ENCODE data around the gene PAPLN.

PAPLN gene

GRCh38 chr14:73313151-73313550 lies 75.8 kb downstream of the PAPLN start:
- Histone ChIP-seq H3K36me3 (ENCODE audit: insufficient read depth, low read length) (no peaks in the 10 kb centered on the region), H3K9me3 (ENCODE audit: low read depth, low read length) (no peaks in the 10 kb centered on the region), H3K9ac (ENCODE audit: insufficient read length) (no peak overlapping the region), H3K4me3 (no peak overlapping the region), H3K27ac (no peak overlapping the region)
- no peak for TF ChIP-seq POLR2AphosphoS5 (IDR thresholded peaks at IDR 0.05; ENCODE audit: borderline replicate concordance, low read depth, low read length)
- TF ChIP-seq FOXP2 (optimal IDR thresholded peaks at IDR 0.05; ENCODE audit: control extremely low read depth, extremely low read length, insufficient read depth), result no peak
- TF ChIP-seq EZH2 (IDR thresholded peaks at IDR 0.05), result no peak
- no peak for DNase-seq (ENCODE audit: low read depth, low spot score)

DNA sequence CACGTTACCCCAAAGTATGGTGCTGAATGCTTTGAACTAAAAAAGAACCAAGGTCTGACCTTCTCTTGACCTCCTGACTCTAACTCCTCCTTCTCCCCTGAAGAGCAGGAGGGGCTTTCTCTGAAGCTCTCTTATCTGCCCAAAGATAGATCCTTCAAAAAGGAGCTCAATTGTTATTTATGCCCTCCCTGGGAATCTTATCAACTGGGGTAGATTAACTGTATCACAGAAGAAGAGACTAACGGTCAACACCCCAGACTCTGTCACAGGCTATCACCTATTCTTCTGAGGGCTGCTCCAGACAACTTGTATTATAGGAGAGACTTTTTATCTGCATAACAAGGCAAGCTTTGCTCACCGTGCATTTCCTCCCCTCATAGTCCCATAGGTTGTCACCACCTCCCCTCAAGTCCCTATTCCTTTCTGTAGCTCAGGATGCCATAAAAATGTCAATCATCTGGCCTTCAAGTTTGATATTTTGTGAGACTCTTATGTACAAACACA lies 86.6 kb downstream of the PAPLN start:
- no peak overlapping the region for H3K9ac ChIP-seq (ENCODE audit: insufficient read length)
- no peak for DNase-seq (ENCODE audit: low read depth, low spot score)
- no peak overlapping the region for H3K4me3 ChIP-seq
- no peak for TF ChIP-seq POLR2AphosphoS5 (IDR thresholded peaks at IDR 0.05; ENCODE audit: borderline replicate concordance, low read depth, low read length)
- TF ChIP-seq EZH2 (IDR thresholded peaks at IDR 0.05), result no peak
- TF ChIP-seq FOXP2 (optimal IDR thresholded peaks at IDR 0.05; ENCODE audit: control extremely low read depth, extremely low read length, insufficient read depth), result no peak
- H3K27ac ChIP-seq, result no peak overlapping the region
- H3K36me3 ChIP-seq (ENCODE audit: insufficient read depth, low read length), result no peaks in the 10 kb centered on the region
- H3K9me3 ChIP-seq (ENCODE audit: low read depth, low read length), result no peaks in the 10 kb centered on the region

Data from SK-N-MC (cell line).